Measurements from ENCODE around the gene ATL3. TPM values are rescaled to one million over a fixed set of nuclear protein-coding genes. Genes with fewer than 3 reads are reported as not detected.
A peak's percentile ranks its signal among the peaks of the same experiment; 100 is the strongest.

ATL3 gene
- total RNA-seq, 4 donors from 2014 or later = 78.7 to 106 (median 98.4) TPM

DNA sequence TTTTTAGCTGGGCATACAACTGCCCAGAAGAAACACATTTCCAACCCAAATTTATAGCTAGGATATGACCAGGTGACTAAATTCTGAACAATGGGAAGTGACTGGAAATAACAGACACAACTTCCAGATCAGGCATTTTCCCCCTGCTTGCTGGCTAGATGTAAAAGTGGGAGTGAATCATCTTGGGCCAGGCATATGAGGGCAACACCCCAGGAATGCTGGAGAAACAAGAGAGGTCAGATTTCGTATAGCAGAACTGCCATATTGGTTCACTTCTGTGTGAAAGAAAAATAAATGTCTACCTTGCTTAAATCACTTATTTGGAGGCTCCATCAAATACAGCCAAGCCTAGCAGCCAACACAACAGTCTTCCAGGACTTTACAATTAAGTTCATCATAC lies 7.4 kb downstream of the ATL3 start:
- Histone ChIP-seq H3K9me3 (no peaks in the 10 kb centered on the region), H3K27me3 (no peaks in the 10 kb centered on the region), H3K36me3 (no peaks in the 10 kb centered on the region), H3K4me3 (replicated peaks in 1 of 3) (no peak overlapping the region), H3K4me1 (peaks cover 33 to 34% of the 10 kb centered on the region in 2 donors), H3K27ac (no peak overlapping the region)
- WGBS, 2 donors = 0% methylated on average over 1 of the region's 1 CpG
- no peak for DNase-seq
- TF ChIP-seq, protein P1, sequence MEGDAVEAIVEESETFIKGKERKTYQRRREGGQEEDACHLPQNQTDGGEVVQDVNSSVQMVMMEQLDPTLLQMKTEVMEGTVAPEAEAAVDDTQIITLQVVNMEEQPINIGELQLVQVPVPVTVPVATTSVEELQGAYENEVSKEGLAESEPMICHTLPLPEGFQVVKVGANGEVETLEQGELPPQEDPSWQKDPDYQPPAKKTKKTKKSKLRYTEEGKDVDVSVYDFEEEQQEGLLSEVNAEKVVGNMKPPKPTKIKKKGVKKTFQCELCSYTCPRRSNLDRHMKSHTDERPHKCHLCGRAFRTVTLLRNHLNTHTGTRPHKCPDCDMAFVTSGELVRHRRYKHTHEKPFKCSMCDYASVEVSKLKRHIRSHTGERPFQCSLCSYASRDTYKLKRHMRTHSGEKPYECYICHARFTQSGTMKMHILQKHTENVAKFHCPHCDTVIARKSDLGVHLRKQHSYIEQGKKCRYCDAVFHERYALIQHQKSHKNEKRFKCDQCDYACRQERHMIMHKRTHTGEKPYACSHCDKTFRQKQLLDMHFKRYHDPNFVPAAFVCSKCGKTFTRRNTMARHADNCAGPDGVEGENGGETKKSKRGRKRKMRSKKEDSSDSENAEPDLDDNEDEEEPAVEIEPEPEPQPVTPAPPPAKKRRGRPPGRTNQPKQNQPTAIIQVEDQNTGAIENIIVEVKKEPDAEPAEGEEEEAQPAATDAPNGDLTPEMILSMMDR (IDR thresholded peaks at IDR 0.05) = no peak
- no peak for TF ChIP-seq POLR2A (IDR thresholded peaks at IDR 0.05)
- intact Hi-C loops (cut with DNase I) = no loop called here

DNA sequence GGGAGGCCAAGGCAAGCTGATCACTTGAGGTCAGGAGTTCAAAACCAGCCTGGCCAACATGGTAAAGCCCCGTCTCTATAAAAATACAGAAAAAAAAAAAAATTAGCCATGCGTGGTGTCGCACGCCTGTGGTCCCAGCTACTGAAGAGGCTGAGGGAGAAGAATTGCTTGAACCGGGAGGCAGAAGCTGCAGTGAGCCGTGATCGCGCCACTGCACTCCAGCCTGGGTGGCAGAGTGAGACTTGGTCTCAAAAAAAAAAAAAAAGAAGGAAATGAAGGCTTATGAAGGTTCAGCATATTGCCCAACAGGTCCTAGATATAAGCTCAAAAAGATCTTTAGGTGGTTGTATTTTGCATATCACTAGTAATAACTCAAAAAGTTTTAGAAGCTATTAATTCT lies 10.2 kb downstream of the ATL3 start:
- intact Hi-C loops (cut with DNase I) = no loop called here
- 49 to 51% methylated on average over 8 of the region's 8 CpGs for WGBS, 2 donors
- peak; percentile 21 to 35 for DNase-seq
- H3K27me3 ChIP-seq = no peaks in the 10 kb centered on the region
- no peaks in the 10 kb centered on the region for H3K9me3 ChIP-seq
- H3K4me1 ChIP-seq = peaks cover 8 to 10% of the 10 kb centered on the region in 2 donors
- H3K4me3 ChIP-seq (replicated peaks in 1 of 3) = no peak overlapping the region
- H3K36me3 ChIP-seq = peaks cover 0 to 3% of the 10 kb centered on the region in 2 donors
- TF ChIP-seq, protein P1 (IDR thresholded peaks at IDR 0.05) = no peak
- TF ChIP-seq POLR2A (IDR thresholded peaks at IDR 0.05) = no peak
- H3K27ac ChIP-seq = no peak overlapping the region

DNA sequence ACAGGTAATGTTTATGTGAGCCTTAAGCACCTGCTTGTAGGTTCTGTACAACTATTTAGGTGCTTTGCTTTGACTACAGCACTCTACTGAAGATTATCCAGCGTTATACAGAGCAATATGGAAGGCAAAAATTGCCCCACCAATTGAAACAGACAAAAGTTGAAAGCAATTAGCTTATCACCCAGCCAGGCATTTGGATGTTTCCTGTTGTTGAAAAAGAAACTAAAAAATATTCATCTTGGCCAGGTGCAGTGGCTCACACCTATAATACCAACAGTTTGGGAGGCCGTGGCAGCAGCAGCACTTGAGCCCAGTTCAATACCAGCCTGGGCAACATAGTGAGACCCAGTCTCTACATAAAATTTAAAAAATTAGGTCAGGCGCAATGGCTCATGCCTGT lies 18.5 kb downstream of the ATL3 start:
- intact Hi-C loops (cut with DNase I) = no loop called here
- Histone ChIP-seq H3K4me1 (no peaks in the 10 kb centered on the region), H3K27ac (no peak overlapping the region), H3K36me3 (peaks cover 26 to 33% of the 10 kb centered on the region in 2 donors), H3K27me3 (no peaks in the 10 kb centered on the region), H3K9me3 (no peaks in the 10 kb centered on the region), H3K4me3 (replicated peaks in 1 of 3) (no peak overlapping the region)
- 68 to 80% methylated on average over 3 of the region's 3 CpGs for WGBS, 2 donors
- TF ChIP-seq, protein P1 (IDR thresholded peaks at IDR 0.05) = no peak
- TF ChIP-seq POLR2A (IDR thresholded peaks at IDR 0.05) = no peak
- DNase-seq = no peak

DNA sequence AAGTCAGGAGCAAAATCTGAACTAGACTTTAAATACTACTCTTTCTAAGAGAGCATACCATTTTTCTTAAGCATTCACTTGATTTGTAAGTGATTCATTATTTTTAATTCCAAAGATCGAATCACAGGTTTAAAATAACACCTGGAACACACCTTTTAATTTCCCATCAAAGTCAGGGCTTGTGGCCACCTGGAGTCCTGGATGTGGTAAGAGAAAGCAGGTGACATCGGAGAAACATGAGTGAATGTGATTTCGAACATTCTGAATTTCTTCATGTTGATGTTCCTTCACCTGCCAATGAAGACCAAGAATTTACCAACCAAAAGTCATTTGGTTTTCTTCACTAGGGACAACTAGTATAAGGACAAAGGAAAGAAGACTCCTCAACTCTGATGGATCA lies 28.0 kb downstream of the ATL3 start:
- DNase-seq = no peak
- no peaks in the 10 kb centered on the region for H3K9me3 ChIP-seq
- WGBS, 2 donors = 95 to 98% methylated on average over 3 of the region's 3 CpGs
- peaks cover 13 to 22% of the 10 kb centered on the region in 2 donors for H3K36me3 ChIP-seq
- no peak for TF ChIP-seq POLR2A (IDR thresholded peaks at IDR 0.05)
- TF ChIP-seq, protein P1 (IDR thresholded peaks at IDR 0.05) = no peak
- no peaks in the 10 kb centered on the region for H3K27me3 ChIP-seq
- no peak overlapping the region for H3K4me3 ChIP-seq (replicated peaks in 1 of 3)
- peaks cover 0 to 6% of the 10 kb centered on the region in 2 donors for H3K4me1 ChIP-seq
- intact Hi-C loops (cut with DNase I) = no loop called here
- H3K27ac ChIP-seq = no peak overlapping the region

DNA sequence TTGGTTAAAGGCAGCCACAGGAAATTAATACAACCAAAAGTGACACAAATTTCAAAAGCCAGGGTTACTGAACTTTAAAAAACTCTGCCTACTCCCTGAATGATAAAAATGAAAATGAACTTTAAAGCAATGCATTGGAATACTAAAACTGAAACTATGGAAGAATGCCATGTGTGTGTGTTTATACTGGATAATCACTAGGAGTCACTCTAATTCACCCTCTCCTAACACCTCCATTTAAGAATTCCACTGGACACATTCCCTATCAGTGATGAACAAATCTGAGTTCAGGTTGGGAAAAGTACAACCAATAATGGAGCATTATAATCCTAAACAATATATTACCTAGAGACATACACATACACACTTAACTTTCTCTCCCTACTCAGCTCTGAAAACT lies 29.4 kb downstream of the ATL3 start:
- no peak for DNase-seq
- no peaks in the 10 kb centered on the region for H3K27me3 ChIP-seq
- H3K9me3 ChIP-seq = no peaks in the 10 kb centered on the region
- H3K4me3 ChIP-seq (replicated peaks in 1 of 3) = no peak overlapping the region
- peaks cover 0 to 6% of the 10 kb centered on the region in 2 donors for H3K4me1 ChIP-seq
- H3K36me3 ChIP-seq = peaks cover 9 to 19% of the 10 kb centered on the region in 2 donors
- H3K27ac ChIP-seq = peak overlapping the region in 1 of 3 donors; percentile 43
- no peak for TF ChIP-seq POLR2A (IDR thresholded peaks at IDR 0.05)
- TF ChIP-seq, protein P1 (IDR thresholded peaks at IDR 0.05) = no peak
- intact Hi-C loops (cut with DNase I) = no loop called here
